A673 (cell line): ENCODE data around the gene IL18R1.

Experiments
- EZH2 ChIP-seq: fragments of 200-600 bp; sonication (generic); IDR thresholded peaks from 2 replicates; pipeline ENCODE4 v1.6.1; 2017; ENCODE audit warnings: borderline replicate concordance, low read depth, mild to moderate bottlenecking, mixed read lengths, antibody characterized with exemption, low read length; ENCODE audit not compliant: poor library complexity, severe bottlenecking
- TF ChIP-seq, protein P1 (sequence below): fragments of 300-800, 200-600 bp; sonication (generic); conservative IDR thresholded peaks from 2 replicates; pipeline ENCODE4 v1.5.1; 2017; ENCODE audit warnings: low read depth, mild to moderate bottlenecking, antibody characterized with exemption, low read length, moderate library complexity, mixed read lengths

DNA sequence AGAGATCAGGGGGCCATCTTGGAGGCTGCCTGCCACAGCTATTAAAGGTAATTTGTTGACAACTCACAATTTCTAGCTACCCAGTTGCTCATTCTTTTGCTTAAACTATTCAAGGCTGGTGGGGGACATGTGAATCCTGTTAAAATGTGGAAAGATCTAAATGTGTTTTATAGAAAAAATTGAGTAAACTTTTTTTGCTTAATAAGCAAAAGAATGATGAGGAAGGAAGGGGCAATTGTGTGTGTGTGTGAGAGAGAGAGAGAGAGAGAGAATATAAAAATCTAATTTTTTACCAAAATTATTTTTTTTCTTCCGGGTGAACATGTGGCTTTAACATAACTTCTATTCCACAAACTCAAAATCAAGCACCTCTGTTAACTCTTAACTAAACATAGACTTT lies 49.5 kb upstream of the IL18R1 start:
- TF ChIP-seq, protein P1, sequence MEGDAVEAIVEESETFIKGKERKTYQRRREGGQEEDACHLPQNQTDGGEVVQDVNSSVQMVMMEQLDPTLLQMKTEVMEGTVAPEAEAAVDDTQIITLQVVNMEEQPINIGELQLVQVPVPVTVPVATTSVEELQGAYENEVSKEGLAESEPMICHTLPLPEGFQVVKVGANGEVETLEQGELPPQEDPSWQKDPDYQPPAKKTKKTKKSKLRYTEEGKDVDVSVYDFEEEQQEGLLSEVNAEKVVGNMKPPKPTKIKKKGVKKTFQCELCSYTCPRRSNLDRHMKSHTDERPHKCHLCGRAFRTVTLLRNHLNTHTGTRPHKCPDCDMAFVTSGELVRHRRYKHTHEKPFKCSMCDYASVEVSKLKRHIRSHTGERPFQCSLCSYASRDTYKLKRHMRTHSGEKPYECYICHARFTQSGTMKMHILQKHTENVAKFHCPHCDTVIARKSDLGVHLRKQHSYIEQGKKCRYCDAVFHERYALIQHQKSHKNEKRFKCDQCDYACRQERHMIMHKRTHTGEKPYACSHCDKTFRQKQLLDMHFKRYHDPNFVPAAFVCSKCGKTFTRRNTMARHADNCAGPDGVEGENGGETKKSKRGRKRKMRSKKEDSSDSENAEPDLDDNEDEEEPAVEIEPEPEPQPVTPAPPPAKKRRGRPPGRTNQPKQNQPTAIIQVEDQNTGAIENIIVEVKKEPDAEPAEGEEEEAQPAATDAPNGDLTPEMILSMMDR, result no peak
- TF ChIP-seq EZH2, result no peak
